Colonic mucosa (tissue), 4 donors: ENCODE measurements around the gene SNPH. TPM values are rescaled to one million over a fixed set of nuclear protein-coding genes. Genes with fewer than 3 reads are reported as not detected.

Experiments
- DNase-seq: peaks from one replicate; pipeline ENCODE4 v3.0.0-alpha.2; 2020
- H3K27ac ChIP-seq: fragments of 200-600 bp; one replicate; pipeline ENCODE4 v1.8.0; 2021
- H3K27me3 ChIP-seq: fragments of 200-600 bp; one replicate; pipeline ENCODE4 v1.8.0; 2021
- H3K36me3 ChIP-seq: fragments of 200-600 bp; one replicate; pipeline ENCODE4 v1.8.0; 2021
- H3K4me1 ChIP-seq: fragments of 200-600 bp; one replicate; pipeline ENCODE4 v1.8.0; 2021; ENCODE audit warnings: mild to moderate bottlenecking
- H3K4me3 ChIP-seq: fragments of 200-600 bp; one replicate; pipeline ENCODE4 v1.8.0; 2021
- H3K9ac ChIP-seq, 2 donors: one replicate each; pipeline ENCODE4 v1.7.0; 2013; ENCODE audit warnings: control low read depth in 2 of 2, low read depth in 2 of 2, low read length in 2 of 2
- H3K9me3 ChIP-seq: fragments of 200-600 bp; one replicate; pipeline ENCODE4 v1.8.0; 2021
- CTCF ChIP-seq: fragments of 200-600 bp; IDR thresholded peaks from one replicate; pipeline ENCODE4 v1.8.0; 2022; ENCODE audit warnings: antibody characterized with exemption, mild to moderate bottlenecking
- intact Hi-C: fragments of 100-400 bp; cut with DNase I; formaldehyde crosslinking; loops from one replicate; pipeline ENCODE4 v1.14.1; 2022
- total RNA-seq, 2 donors: library from RNA; stranded (reverse); fragmentation: NEBNext Ultra II Directional in 1 of 2; extraction: Animal tissue kit (Norgen Biotek cat#: 25700) in 1 of 2; gene quantifications; one replicate each; pipeline ENCODE4 v1.2.1, GENCODE V29; 2021
- donor health status: healthy.
- donor health status: DM: no; HTN: no; CAD: no.
- donor health status: DM: no; HTN: no; CAD: no.

The SNPH gene
- total RNA-seq, 2 donors from 2014 or later = 1.9 to 2.4 TPM

DNA sequence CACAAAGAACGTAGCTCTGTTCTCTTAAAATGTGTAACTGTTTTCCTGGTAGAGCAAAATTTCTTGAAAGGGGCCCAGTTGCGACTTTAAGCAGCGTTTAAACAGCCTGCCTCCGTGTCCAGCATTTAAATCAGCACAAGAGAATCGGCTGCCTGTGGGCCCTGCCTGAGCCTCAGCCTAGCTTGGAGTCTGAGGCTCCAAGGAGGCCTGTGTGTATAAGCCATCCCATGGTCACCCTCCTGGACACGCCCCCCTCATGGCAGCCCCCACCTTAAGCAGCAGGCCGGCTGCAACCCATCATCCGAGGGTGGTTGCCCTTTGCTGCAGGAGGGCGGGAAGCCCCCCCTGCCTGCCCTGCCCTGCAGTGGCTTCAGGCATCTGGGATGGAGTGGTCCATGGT, 44.0 kb downstream of the SNPH start:
- intact Hi-C loops = no loop called here
- peaks cover 3% of the 10 kb centered on the region for H3K36me3 ChIP-seq
- no peaks in the 10 kb centered on the region for H3K27me3 ChIP-seq
- no peak overlapping the region for H3K4me3 ChIP-seq
- H3K27ac ChIP-seq = no peak overlapping the region
- TF ChIP-seq CTCF = no peak
- DNase-seq = no peak
- no peaks in the 10 kb centered on the region for H3K9me3 ChIP-seq
- no peak overlapping the region for H3K9ac ChIP-seq
- no peaks in the 10 kb centered on the region for H3K4me1 ChIP-seq

DNA sequence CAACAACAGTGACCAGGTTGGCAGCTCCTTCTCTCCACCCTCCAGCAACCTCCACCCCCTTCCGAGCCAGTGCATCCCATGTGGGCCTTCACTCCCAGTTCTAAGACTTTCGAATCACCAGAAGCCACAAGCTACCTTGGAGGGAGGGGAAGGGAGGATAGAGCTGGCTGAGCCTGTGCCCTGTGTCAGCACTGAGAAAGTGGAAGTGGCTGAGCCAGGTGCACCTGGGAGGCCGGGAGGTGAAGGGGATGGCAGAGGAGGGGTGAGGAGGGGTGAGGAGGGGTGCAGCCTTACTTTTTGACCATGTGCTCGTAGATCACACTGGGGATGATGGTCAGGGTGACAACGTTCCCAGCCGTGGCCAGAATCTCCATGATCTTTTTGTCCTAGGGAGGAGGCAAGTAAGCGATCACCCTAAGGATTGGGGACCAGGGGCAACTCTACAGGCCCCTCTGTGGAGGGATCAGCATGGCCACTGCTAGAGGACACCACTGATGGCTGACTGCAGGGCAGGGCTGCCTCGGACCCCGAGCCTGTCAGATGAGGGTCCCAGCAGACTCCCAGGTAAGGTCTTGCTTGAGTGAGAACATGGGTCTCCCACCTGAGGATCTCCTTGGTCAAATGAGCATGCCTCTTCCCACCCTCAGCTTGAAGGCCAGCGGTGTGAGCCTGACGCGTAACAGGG, 44.6 kb downstream of the SNPH start:
- Histone ChIP-seq H3K4me1 (no peaks in the 10 kb centered on the region), H3K9ac (no peak overlapping the region), H3K27me3 (no peaks in the 10 kb centered on the region), H3K36me3 (peaks cover 3% of the 10 kb centered on the region), H3K9me3 (no peaks in the 10 kb centered on the region), H3K4me3 (no peak overlapping the region), H3K27ac (no peak overlapping the region)
- no peak for DNase-seq
- TF ChIP-seq CTCF = no peak
- intact Hi-C loops = no loop called here

- no peak for DNase-seq
Observed at GRCh38 chr20:1312308-1312707, 46.2 kb downstream of the SNPH start.

DNA sequence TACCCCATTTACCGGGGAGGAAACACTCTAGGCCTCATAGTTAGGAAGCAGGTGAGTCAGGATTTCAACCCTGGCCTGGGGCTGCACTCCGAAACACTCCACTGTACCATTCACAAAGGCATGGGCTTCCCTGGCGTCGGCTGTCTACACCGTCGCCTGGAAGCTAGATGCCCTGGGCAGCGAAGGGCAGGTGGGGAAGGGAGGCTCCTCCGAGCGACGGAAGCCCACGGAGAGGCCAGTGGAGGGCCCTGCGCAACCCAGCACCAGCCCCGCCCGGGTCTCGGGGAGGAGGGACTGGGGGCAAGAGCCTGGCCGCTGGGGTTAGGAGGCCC, 46.8 kb downstream of the SNPH start:
- no peaks in the 10 kb centered on the region for H3K27me3 ChIP-seq
- intact Hi-C loops = loop anchor here (2.0 kb wide), 1 partner anchor 124 kb away; no protein-coding TSS in a partner anchor
- no peak overlapping the region for H3K27ac ChIP-seq
- H3K36me3 ChIP-seq = peaks cover 3% of the 10 kb centered on the region
- no peaks in the 10 kb centered on the region for H3K9me3 ChIP-seq
- H3K4me1 ChIP-seq = no peaks in the 10 kb centered on the region
- DNase-seq = no peak
- no peak overlapping the region for H3K9ac ChIP-seq
- no peak for TF ChIP-seq CTCF
- H3K4me3 ChIP-seq = no peak overlapping the region

More at GRCh38 chr20:1312308-1312707, 46.2 kb downstream of the SNPH start:
- TF ChIP-seq CTCF = no peak
- Histone ChIP-seq H3K9me3 (no peaks in the 10 kb centered on the region), H3K36me3 (peaks cover 3% of the 10 kb centered on the region), H3K4me1 (no peaks in the 10 kb centered on the region), H3K9ac (no peak overlapping the region), H3K27ac (no peak overlapping the region), H3K4me3 (no peak overlapping the region), H3K27me3 (no peaks in the 10 kb centered on the region)
- intact Hi-C loops = loop anchor here (2.0 kb wide), 1 partner anchor 124 kb away; no protein-coding TSS in a partner anchor

- peak; percentile 78 for DNase-seq
- peak; percentile 97 for TF ChIP-seq CTCF
- Histone ChIP-seq H3K9ac (no peak overlapping the region), H3K4me1 (no peaks in the 10 kb centered on the region), H3K27ac (no peak overlapping the region), H3K27me3 (no peaks in the 10 kb centered on the region), H3K36me3 (peaks cover 3% of the 10 kb centered on the region), H3K4me3 (no peak overlapping the region), H3K9me3 (no peaks in the 10 kb centered on the region)
- intact Hi-C loops = loop anchor here (2.0 kb wide), 1 partner anchor 123 kb away; no protein-coding TSS in a partner anchor
Observed at GRCh38 chr20:1313236-1313964, 47.3 kb downstream of the SNPH start.
